ENCODE measurements around the gene NEAT1.

Gene NEAT1

GRCh38 chr11:65485920-65486219 lies 63.3 kb downstream of the NEAT1 start:
- H3K27ac ChIP-seq = peak overlapping the region; percentile 100

GRCh38 chr11:65486570-65487466 lies 64.2 kb downstream of the NEAT1 start:
- TF ChIP-seq CTCF (conservative IDR thresholded peaks at IDR 0.05) = no peak
- peak overlapping the region; percentile 100 for H3K27ac ChIP-seq

More at GRCh38 chr11:65485920-65486219, 63.3 kb downstream of the NEAT1 start:
- TF ChIP-seq CTCF (conservative IDR thresholded peaks at IDR 0.05) = no peak

- H3K27ac ChIP-seq = peak overlapping the region; percentile 100
- TF ChIP-seq CTCF (conservative IDR thresholded peaks at IDR 0.05) = no peak; the same call in 1 of the 2 replicates
These were observed 65.1 kb downstream of the NEAT1 start for GRCh38 chr11:65487467-65488272.

- H3K27ac ChIP-seq = peak overlapping the region; percentile 100
- TF ChIP-seq CTCF (conservative IDR thresholded peaks at IDR 0.05) = no peak
These were observed 65.9 kb downstream of the NEAT1 start for GRCh38 chr11:65488273-65489034.

GRCh38 chr11:65489035-65489705 lies 66.6 kb downstream of the NEAT1 start:
- no peak for TF ChIP-seq CTCF (conservative IDR thresholded peaks at IDR 0.05)
- H3K27ac ChIP-seq = peak overlapping the region; percentile 100

GRCh38 chr11:65489706-65490320 lies 67.2 kb downstream of the NEAT1 start:
- no peak for TF ChIP-seq CTCF (conservative IDR thresholded peaks at IDR 0.05)
- peak overlapping the region; percentile 100 for H3K27ac ChIP-seq
